Measurements from ENCODE around the gene MRPL16. TPM values are rescaled to one million over a fixed set of nuclear protein-coding genes. Genes with fewer than 3 reads are reported as not detected.
"Not testable (repeated sequence)": the region's sequence is repeated elsewhere in the genome, so short reads cannot be mapped to it uniquely, and the experiment has no call there.

Gene MRPL16
- 10 to 100 TPM; 80.2 to 80.5 TPM for total RNA-seq

DNA sequence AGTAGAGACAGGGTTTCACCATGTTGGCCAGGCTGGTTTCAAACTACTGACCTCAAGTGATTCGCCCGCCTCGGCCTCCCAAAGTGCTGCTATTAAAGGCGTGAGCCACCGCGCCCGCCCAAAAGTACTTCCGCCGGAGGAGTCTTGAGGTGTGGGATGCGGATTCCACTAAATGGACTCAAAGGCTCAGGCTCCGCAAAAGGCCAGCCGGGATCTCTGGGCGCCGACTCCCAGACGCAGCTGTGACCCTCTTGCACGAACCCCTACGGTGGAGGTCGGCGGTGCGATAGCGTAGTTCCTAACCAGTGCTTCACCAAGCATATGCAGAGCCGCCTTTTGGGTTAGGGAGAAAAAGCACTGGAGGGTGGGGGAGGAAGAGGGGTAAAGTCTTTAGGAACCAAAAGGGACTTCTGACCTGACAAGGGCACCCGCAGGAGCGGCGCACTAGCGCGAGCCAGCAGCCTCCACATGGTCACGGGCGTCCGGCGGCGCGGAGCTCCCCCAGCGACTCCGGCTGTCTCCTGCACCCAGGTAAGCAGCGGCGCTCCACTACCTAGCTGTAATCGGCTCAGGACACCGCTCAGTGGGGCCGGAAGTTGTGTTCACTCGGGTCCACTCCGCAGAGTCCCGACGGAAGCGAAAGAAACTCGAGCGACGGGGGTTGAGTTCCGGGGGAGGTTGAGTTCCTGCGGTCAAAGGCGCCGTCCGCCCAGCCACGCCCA lies at the start of gene MRPL16:
Gene MRPL16, minus strand, starts transcription at position 590 of the 722 bp plus-strand sequence. Its CDS starts 120 bp downstream, at position 470.
- CTCF ChIA-PET, result interaction anchor here (0.9 to 5.9 kb wide), 5 partner anchors 9 to 109 kb away, joined by 3 to 54 read pairs (median 6); partner anchors contain the start of gene STX3
- DNase-seq, result peak; percentile 95
- H3K27me3 Mint-ChIP-seq, result no peaks in the 10 kb centered on the region
- H3K4me1 Mint-ChIP-seq (ENCODE audit: low read depth), result peaks cover 20% of the 10 kb centered on the region
- POLR2A ChIA-PET, result no interaction called here
- H3K36me3 Mint-ChIP-seq, result peaks cover 17% of the 10 kb centered on the region
- H3K27ac Mint-ChIP-seq, result peak within 1 kb of the TSS; percentile 86
- H3K4me3 Mint-ChIP-seq, result peak within 1 kb of the TSS; percentile 90
- no peaks in the 10 kb centered on the region for H3K9me3 Mint-ChIP-seq
- intact Hi-C loops (cut with micrococcal nuclease), result loop anchor here (1.0 to 5.0 kb wide), 5 partner anchors 54 to 258 kb away; partner anchors contain the start of genes OSBP and PATL1

DNA sequence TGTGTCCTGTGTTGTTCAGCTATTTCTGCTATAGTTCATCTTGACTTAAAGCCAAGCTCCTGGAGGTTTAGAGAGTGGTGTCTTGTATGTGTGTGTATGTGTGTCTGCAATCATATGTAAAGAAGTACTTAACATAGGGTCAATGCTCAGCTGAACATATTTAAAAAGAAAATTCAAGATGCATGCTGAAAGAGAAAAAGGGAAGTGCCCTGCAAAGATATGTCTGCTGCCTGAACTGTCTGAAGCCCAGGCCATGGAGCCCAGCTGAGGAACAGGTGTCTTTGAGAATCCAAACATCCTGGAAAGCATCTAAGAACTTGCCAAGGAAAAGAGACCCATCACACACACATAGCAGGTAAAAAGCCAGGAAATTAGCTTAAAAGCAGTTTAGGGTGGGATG lies 49.1 kb upstream of the MRPL16 start:
- H3K4me1 Mint-ChIP-seq (ENCODE audit: low read depth), result peaks cover 29% of the 10 kb centered on the region
- H3K27me3 Mint-ChIP-seq, result no peaks in the 10 kb centered on the region
- intact Hi-C loops (cut with micrococcal nuclease), result loop anchor here (5.0 kb wide), 1 partner anchor 297 kb away; no protein-coding TSS in a partner anchor
- no peak overlapping the region for H3K27ac Mint-ChIP-seq
- DNase-seq, result no peak
- no peaks in the 10 kb centered on the region for H3K36me3 Mint-ChIP-seq
- H3K9me3 Mint-ChIP-seq, result no peaks in the 10 kb centered on the region
- CTCF ChIA-PET, result interaction anchor here (0.8 kb wide), 1 partner anchor 59 kb away, joined by 3 read pairs; no protein-coding TSS in a partner anchor
- H3K4me3 Mint-ChIP-seq, result no peak overlapping the region
- POLR2A ChIA-PET, result no interaction called here

DNA sequence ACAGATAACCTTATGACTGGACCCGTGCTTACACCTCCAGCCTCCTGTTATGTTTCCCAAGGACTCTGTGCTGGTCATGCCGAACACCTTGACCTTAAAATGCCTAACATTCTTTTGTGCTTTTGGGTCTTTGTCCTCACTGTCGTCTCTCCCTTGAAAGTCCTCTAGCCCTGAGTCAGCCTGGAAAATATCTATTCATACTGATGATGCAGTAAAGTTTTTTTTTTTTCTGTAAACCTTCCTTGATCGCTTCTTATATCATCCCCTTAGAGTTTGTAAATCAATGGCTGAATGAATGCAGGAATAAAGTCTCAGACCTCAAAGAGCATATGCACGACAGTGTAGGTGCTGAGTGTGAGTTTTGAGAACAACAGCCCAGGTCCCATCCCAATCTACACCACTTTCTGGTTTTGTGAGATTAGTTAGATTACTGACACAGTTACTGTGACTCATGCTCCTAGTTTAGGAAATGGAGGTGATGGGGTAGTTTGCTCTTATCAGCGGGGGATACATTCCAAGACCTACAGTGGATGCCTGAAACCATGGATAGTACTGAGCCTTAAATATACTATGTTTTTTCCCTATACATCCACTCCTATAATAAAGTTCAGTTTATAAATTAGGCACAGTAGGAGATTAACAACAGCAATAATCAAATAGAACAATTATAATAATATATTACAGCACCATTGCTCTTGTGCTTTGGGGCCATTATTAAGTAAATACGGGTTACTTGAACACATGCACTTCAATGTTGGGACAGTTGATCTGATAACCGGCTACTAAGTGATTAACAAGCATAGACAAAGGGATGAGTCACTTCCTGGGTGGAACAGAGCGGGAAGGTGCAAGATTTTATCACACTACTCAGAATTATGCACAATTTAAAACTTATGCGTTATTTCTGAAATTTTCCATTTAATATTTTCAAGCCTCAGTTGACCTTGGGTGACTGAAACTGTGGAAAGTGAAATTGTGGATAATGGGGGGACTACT lies 47.2 kb upstream of the MRPL16 start:
- Mint-ChIP-seq H3K36me3 (no peaks in the 10 kb centered on the region), H3K9me3 (no peaks in the 10 kb centered on the region), H3K4me1 (ENCODE audit: low read depth) (peaks cover 29% of the 10 kb centered on the region), H3K27me3 (no peaks in the 10 kb centered on the region), H3K4me3 (peak overlapping the region; percentile 21), H3K27ac (peak overlapping the region; percentile 80)
- DNase-seq, result peak; percentile 47
- CTCF ChIA-PET, result interaction anchor here (0.7 kb wide), 1 partner anchor 14 kb away, joined by 3 read pairs; no protein-coding TSS in a partner anchor
- POLR2A ChIA-PET, result no interaction called here
- intact Hi-C loops (cut with micrococcal nuclease), result loop anchor here (1.0 to 5.0 kb wide), 2 partner anchors 8 to 295 kb away; no protein-coding TSS in a partner anchor

DNA sequence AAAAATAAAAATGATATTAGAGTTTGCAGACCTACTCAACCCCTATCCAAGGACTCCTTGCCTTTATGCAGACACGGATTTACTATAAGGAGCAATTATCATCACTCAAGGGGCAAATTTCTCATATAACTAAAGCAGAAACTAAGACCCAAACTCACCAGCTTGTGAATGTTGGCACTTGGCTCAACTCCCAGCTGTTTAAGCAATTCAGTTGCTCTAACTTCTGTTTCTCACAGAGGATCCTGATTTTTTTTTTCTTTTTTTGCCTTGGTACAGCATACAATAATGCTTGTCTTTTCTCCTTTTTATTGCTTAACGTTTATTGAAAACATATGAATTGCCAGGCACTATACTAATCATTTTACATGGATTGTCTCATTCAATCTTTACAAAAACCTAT lies 44.3 kb upstream of the MRPL16 start:
- no peaks in the 10 kb centered on the region for H3K36me3 Mint-ChIP-seq
- H3K4me3 Mint-ChIP-seq, result no peak overlapping the region
- POLR2A ChIA-PET, result no interaction called here
- CTCF ChIA-PET, result no interaction called here
- no peaks in the 10 kb centered on the region for H3K9me3 Mint-ChIP-seq
- DNase-seq, result no peak
- peaks cover 29% of the 10 kb centered on the region for H3K4me1 Mint-ChIP-seq (ENCODE audit: low read depth)
- intact Hi-C loops (cut with micrococcal nuclease), result loop anchor here (5.0 kb wide), 1 partner anchor 293 kb away; no protein-coding TSS in a partner anchor
- H3K27me3 Mint-ChIP-seq, result no peaks in the 10 kb centered on the region
- no peak overlapping the region for H3K27ac Mint-ChIP-seq

DNA sequence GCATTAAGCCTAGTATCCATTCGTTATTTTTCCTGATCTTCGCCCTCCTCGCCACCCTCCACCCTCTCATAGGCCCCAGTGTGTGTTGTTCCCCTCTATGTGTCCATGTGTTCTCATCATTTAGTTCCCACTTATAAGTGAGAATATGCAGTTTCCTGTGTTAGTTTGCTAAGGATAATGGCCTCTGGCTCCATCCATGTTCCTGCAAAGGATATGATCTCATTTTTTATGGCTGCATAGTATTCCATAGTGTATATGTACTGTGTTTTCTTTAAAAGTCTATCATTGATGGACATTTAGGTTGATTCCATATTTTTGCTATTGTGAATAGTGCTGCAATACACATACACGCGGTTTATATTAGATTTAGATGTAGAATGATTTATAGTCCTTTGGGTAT lies 40.8 kb upstream of the MRPL16 start:
- H3K36me3 Mint-ChIP-seq; DNase-seq; H3K4me1 Mint-ChIP-seq (ENCODE audit: low read depth); H3K27ac Mint-ChIP-seq; intact Hi-C loops (cut with micrococcal nuclease); POLR2A ChIA-PET; H3K4me3 Mint-ChIP-seq; H3K9me3 Mint-ChIP-seq; CTCF ChIA-PET; H3K27me3 Mint-ChIP-seq: not testable (repeated sequence)

DNA sequence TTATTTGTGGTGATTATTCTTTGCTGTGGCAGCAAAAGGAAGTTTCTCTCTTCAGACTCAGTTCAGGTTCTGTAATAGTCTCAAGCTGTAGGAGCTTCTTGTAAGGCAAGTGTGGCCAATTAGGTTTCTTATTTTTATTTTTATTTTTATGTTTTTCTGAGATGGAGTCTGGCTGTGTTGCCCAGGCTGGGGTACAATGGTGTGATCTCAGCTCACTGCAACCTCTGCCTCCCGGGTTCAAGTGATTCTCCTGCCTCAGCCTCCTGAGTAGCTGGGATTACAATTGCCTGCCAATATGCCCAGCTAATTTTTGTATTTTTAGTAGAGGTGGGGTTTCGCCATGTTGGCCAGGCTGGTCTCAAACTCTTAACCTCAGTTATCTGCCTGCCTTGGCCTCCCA lies 39.0 kb upstream of the MRPL16 start:
- H3K4me1 Mint-ChIP-seq (ENCODE audit: low read depth); H3K36me3 Mint-ChIP-seq; H3K27me3 Mint-ChIP-seq; H3K4me3 Mint-ChIP-seq; intact Hi-C loops (cut with micrococcal nuclease); H3K9me3 Mint-ChIP-seq; DNase-seq; POLR2A ChIA-PET; H3K27ac Mint-ChIP-seq: not testable (repeated sequence)
- CTCF ChIA-PET, result interaction anchor here (1.2 kb wide), 1 partner anchor 40 kb away, joined by 3 read pairs; no protein-coding TSS in a partner anchor

DNA sequence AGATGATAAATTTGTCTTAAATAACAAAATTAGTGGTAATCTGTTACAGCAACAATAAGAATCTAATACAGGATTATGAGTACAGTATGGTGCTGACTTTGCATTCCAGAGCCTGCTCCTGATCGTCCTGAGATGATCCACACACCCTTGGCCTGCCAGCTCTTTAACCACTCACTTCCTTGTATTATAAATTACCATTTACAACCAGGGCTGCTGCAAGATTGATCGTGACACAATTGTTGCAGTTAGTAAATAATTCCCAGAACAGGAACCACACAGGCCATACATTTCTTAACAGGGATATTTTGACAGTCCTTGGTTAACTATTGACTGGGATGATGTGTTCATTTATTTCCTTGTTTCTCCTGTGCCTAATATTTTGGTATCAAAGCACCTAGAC lies 38.6 kb upstream of the MRPL16 start:
- CTCF ChIA-PET, result interaction anchor here (1.2 kb wide), 1 partner anchor 40 kb away, joined by 3 read pairs; no protein-coding TSS in a partner anchor
- intact Hi-C loops (cut with micrococcal nuclease), result no loop called here
- POLR2A ChIA-PET, result no interaction called here
- no peak for DNase-seq
- Mint-ChIP-seq H3K4me1 (ENCODE audit: low read depth) (no peaks in the 10 kb centered on the region), H3K27ac (no peak overlapping the region), H3K36me3 (no peaks in the 10 kb centered on the region), H3K27me3 (no peaks in the 10 kb centered on the region), H3K9me3 (no peaks in the 10 kb centered on the region), H3K4me3 (no peak overlapping the region)

DNA sequence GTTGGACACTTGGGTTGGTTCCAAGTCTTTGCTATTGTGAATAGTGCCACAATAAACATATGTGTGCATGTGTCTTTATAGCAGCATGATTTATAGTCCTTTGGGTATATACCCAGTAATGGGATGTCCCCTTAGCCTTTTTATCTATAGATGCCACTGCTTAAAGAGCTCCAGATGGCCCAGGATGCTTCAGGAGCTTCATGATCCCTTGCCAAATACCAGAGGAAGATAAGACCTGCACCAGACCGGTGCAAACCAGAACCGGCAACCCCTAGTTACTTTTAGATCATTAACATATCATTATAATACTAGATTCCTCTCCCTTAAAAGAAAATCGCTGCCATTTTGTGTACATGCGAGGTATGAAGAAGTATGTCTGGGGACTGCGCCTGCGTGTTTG lies 37.9 kb upstream of the MRPL16 start:
- H3K9me3 Mint-ChIP-seq; intact Hi-C loops (cut with micrococcal nuclease); H3K27ac Mint-ChIP-seq; DNase-seq; POLR2A ChIA-PET; H3K36me3 Mint-ChIP-seq; H3K4me3 Mint-ChIP-seq; H3K27me3 Mint-ChIP-seq; H3K4me1 Mint-ChIP-seq (ENCODE audit: low read depth): not testable (repeated sequence)
- CTCF ChIA-PET, result interaction anchor here (1.2 kb wide), 1 partner anchor 39 kb away, joined by 3 read pairs; no protein-coding TSS in a partner anchor

DNA sequence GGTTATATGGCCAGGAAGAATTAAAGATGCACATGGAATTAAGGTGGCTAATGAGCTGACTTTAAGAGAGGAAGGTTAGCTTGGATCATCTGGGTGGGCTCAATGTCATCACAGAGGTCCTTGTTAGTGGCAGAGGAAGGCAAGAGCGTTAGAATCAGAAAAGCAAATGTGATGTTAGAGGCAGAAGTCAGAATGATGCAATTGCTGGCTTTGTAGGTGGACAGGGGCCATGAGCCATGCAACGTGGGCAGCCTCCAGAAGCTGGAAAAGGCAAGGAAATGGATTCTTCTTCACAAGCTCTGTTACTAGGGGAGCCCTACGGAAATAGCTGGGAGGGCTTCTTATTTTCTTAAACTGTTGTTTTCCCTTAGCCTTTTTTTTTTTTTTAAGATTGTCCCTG lies 37.0 kb upstream of the MRPL16 start:
- Mint-ChIP-seq H3K27ac (no peak overlapping the region), H3K36me3 (no peaks in the 10 kb centered on the region), H3K27me3 (no peaks in the 10 kb centered on the region), H3K9me3 (no peaks in the 10 kb centered on the region), H3K4me3 (no peak overlapping the region), H3K4me1 (ENCODE audit: low read depth) (no peaks in the 10 kb centered on the region)
- ChIA-PET CTCF (no interaction called here), POLR2A (no interaction called here)
- no peak for DNase-seq
- intact Hi-C loops (cut with micrococcal nuclease), result no loop called here

DNA sequence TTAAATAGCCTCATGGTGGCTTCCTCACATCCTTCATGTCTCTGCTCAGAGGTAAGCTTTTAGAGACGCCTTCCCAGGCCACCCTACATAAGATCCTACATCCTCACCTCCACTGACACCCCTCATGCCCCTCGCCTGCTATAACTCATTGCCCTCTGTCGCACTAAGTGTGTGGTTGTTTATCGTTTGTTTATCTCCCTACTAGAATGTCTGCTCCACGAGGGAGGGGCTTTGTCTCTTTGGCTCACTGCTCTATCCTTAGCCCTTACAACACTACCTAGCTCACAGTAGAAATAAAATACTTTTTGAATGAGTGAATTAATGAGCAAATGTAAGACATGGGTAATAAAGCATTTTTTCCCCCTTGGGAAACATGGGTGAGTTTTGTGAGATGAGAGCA lies 36.0 kb upstream of the MRPL16 start:
- H3K36me3 Mint-ChIP-seq, result no peaks in the 10 kb centered on the region
- H3K9me3 Mint-ChIP-seq, result no peaks in the 10 kb centered on the region
- DNase-seq, result no peak
- H3K27me3 Mint-ChIP-seq, result no peaks in the 10 kb centered on the region
- H3K27ac Mint-ChIP-seq, result no peak overlapping the region
- CTCF ChIA-PET, result interaction anchor here (0.7 to 1.1 kb wide), 2 partner anchors 8 to 91 kb away, joined by 3 read pairs; no protein-coding TSS in a partner anchor
- intact Hi-C loops (cut with micrococcal nuclease), result no loop called here
- H3K4me1 Mint-ChIP-seq (ENCODE audit: low read depth), result no peaks in the 10 kb centered on the region
- H3K4me3 Mint-ChIP-seq, result no peak overlapping the region
- POLR2A ChIA-PET, result no interaction called here

DNA sequence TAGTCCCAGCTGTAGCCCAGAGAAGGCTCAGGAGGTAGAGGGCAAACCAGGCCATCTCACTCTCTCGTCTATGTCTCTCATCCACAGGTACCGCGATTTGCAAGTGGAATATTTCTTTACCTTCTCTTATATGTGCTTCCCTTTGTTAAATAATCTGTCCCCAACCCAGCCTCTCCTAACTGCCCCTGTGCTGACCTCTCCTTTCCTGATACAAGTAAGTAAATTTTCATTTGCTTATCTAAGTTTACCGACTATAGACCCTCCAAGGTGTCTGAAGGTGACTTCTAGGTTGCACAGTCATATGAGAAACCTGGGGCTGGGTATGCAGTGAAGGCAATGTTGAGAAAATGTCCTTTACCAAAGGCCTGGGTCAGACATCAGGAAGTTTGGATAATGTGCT lies 34.8 kb upstream of the MRPL16 start, which contains the start of gene CBLIF:
Gene CBLIF, minus strand, starts transcription at position 101 of the 400 bp plus-strand sequence. Its CDS starts 46 bp downstream, at position 55.
- no peaks in the 10 kb centered on the region for H3K9me3 Mint-ChIP-seq
- intact Hi-C loops (cut with micrococcal nuclease), result no loop called here
- no peaks in the 10 kb centered on the region for H3K36me3 Mint-ChIP-seq
- no peaks in the 10 kb centered on the region for H3K27me3 Mint-ChIP-seq
- H3K4me1 Mint-ChIP-seq (ENCODE audit: low read depth), result no peaks in the 10 kb centered on the region
- ChIA-PET CTCF (no interaction called here), POLR2A (no interaction called here)
- no peak within 1 kb of the TSS for H3K27ac Mint-ChIP-seq
- no peak within 1 kb of the TSS for H3K4me3 Mint-ChIP-seq
- no peak for DNase-seq

DNA sequence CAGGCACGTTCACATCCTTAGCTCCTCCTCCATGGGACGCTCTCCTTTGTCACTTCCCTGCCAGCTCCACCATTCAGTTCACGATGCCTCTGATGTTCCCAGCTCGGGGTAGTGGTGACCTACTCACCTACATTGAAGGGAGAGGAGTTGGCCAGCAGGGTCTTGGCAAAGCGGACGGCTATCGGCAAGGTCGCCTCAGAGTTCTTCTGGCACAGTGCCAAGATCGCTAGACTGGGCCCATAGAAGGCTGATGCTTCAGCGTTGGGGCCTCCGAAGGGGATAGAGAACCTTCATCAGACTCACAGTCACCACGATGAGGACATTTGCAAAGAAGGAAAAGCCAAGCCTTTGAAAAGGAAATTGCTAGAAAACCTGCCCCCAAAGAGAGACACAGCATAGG lies 31.7 kb upstream of the MRPL16 start:
- Mint-ChIP-seq H3K27me3 (no peaks in the 10 kb centered on the region), H3K4me1 (ENCODE audit: low read depth) (no peaks in the 10 kb centered on the region), H3K27ac (no peak overlapping the region), H3K9me3 (no peaks in the 10 kb centered on the region), H3K36me3 (no peaks in the 10 kb centered on the region), H3K4me3 (no peak overlapping the region)
- ChIA-PET CTCF (no interaction called here), POLR2A (no interaction called here)
- intact Hi-C loops (cut with micrococcal nuclease), result no loop called here
- no peak for DNase-seq
